Astrocyte (in vitro differentiated cells and primary cell): Measurements from ENCODE around the gene NEBL. TPM values are rescaled to one million over a fixed set of nuclear protein-coding genes. Genes with fewer than 3 reads are reported as not detected.
A peak's percentile ranks its signal among the peaks of the same experiment; 100 is the strongest.

ENCODE experiments used
- DNase-seq: peaks from one replicate; pipeline ENCODE4 v3.0.0-alpha.2; 2010; ENCODE audit warnings: low read depth
- FAIRE-seq: peaks from 2 replicates; lab custom pipeline; 2011; peaks lifted over from hg19 to GRCh38; lab: Jason Lieb, UNC
- H2AFZ ChIP-seq: 2 replicates; pipeline ENCODE4 v1.6.0; 2012; ENCODE audit warnings: low read depth, low read length, inconsistent platforms
- H3K27ac ChIP-seq: 2 replicates; pipeline ENCODE4 v1.5.1; 2011; ENCODE audit warnings: low read depth, low read length, inconsistent platforms
- H3K27me3 ChIP-seq: 2 replicates; pipeline ENCODE4 v1.6.0; 2011; ENCODE audit warnings: low read length, inconsistent platforms; ENCODE audit not compliant: insufficient read depth
- H3K36me3 ChIP-seq: 2 replicates; pipeline ENCODE4 v1.5.1; 2011; ENCODE audit warnings: low read length, inconsistent platforms; ENCODE audit not compliant: insufficient read depth
- H3K4me1 ChIP-seq: 2 replicates; pipeline ENCODE4 v1.5.1; 2011; ENCODE audit warnings: low read length, inconsistent platforms; ENCODE audit not compliant: insufficient read depth
- H3K4me2 ChIP-seq: 2 replicates; pipeline ENCODE4 v1.6.0; 2012; ENCODE audit warnings: low read length, inconsistent platforms
- H3K4me3 ChIP-seq: 2 replicates; pipeline ENCODE4 v1.5.1; 2011; ENCODE audit warnings: low read depth, mild to moderate bottlenecking, low read length, inconsistent platforms; ENCODE audit not compliant: insufficient read depth
- H3K79me2 ChIP-seq: 2 replicates; pipeline ENCODE4 v1.6.0; 2012; ENCODE audit warnings: mild to moderate bottlenecking, low read length, inconsistent platforms; ENCODE audit not compliant: insufficient read depth
- H3K9ac ChIP-seq: 2 replicates; pipeline ENCODE4 v1.6.0; 2012; ENCODE audit warnings: mild to moderate bottlenecking, low read length, inconsistent platforms
- H3K9me3 ChIP-seq: 2 replicates; pipeline ENCODE4 v1.5.1; 2012; ENCODE audit warnings: low read depth, mild to moderate bottlenecking, low read length, inconsistent platforms; ENCODE audit not compliant: insufficient read depth
- H4K20me1 ChIP-seq: 2 replicates; pipeline ENCODE4 v1.6.0; 2012; ENCODE audit warnings: low read length, inconsistent platforms; ENCODE audit not compliant: insufficient read depth
- H3K27ac Mint-ChIP-seq: one replicate; pipeline ENCODE4 v1.8.0; 2021; ENCODE audit warnings: mild to moderate bottlenecking, mixed read lengths; ENCODE audit not compliant: unreplicated experiment
- H3K27me3 Mint-ChIP-seq: one replicate; pipeline ENCODE4 v1.8.0; 2021; ENCODE audit warnings: low read depth, mixed read lengths; ENCODE audit not compliant: unreplicated experiment
- H3K36me3 Mint-ChIP-seq: one replicate; pipeline ENCODE4 v1.8.0; 2021; ENCODE audit warnings: low read depth, mixed read lengths; ENCODE audit not compliant: unreplicated experiment
- H3K4me1 Mint-ChIP-seq: one replicate; pipeline ENCODE4 v1.8.0; 2021; ENCODE audit warnings: low read depth, mixed read lengths; ENCODE audit not compliant: unreplicated experiment
- H3K4me3 Mint-ChIP-seq: one replicate; pipeline ENCODE4 v1.8.0; 2021; ENCODE audit warnings: mild to moderate bottlenecking, moderate library complexity, mixed read lengths; ENCODE audit not compliant: unreplicated experiment
- H3K9me3 Mint-ChIP-seq: one replicate; pipeline ENCODE4 v1.8.0; 2021; ENCODE audit warnings: mild to moderate bottlenecking, mixed read lengths; ENCODE audit not compliant: unreplicated experiment
- EZH2 ChIP-seq: IDR thresholded peaks from 2 replicates; pipeline ENCODE4 v1.6.1; 2012; ENCODE audit warnings: mild to moderate bottlenecking, low read length, inconsistent platforms; ENCODE audit not compliant: insufficient read depth
- total RNA-seq: library from RNA; stranded (reverse); gene quantifications from 2 replicates; pipeline ENCODE4 v1.2.1, GENCODE V29; 2021
- TF ChIP-seq, protein P1 (sequence below): IDR thresholded peaks from 2 replicates; pipeline ENCODE4 v1.5.1; 2011; ENCODE audit warnings: low read depth, mild to moderate bottlenecking, inconsistent platforms, low read length, moderate library complexity; ENCODE audit not compliant: insufficient read depth

The NEBL gene
- total RNA-seq, 1 donor from 2014 or later: 6.0 TPM

DNA sequence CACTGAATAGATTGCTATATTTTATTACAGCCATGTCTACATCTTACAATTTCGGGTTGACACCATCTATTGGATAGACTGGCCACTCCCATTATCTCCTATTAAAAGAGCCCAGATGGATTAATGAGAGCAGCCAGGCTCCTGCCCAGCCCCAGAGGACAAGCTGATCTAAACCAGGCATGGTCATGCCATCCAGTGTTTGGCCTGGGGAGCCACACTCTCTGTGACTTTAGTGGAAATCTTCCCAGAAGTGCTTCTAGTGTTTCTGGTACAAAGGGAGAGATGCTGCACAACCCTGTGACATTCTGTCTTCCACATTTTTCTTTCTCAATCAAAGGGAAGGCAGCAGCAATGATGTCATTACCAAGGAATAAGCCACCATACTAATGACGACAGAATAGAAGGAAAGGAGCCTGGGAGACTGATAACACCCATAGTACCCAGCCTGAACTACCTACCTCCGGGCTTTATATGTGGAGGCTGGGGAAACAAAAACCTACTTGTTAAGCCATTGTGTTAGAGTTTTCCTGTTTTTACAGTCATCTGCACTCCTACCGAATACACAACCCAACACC, 5.0 kb downstream of the NEBL start:
- FAIRE-seq (no peak), DNase-seq (no peak)
- Histone ChIP-seq H2AFZ (no peak overlapping the region), H3K4me3 (no peak overlapping the region), H3K9ac (no peak overlapping the region), H3K4me2 (no peak overlapping the region), H3K36me3 (no peaks in the 10 kb centered on the region), H3K9me3 (no peaks in the 10 kb centered on the region), H3K79me2 (no peaks in the 10 kb centered on the region), H3K27me3 (no peaks in the 10 kb centered on the region), H4K20me1 (no peaks in the 10 kb centered on the region), H3K27ac (peak overlapping the region; percentile 14), H3K4me1 (peaks cover 15% of the 10 kb centered on the region)
- H3K4me3 Mint-ChIP-seq: no peak overlapping the region
- peak overlapping the region; percentile 67 for H3K27ac Mint-ChIP-seq
- H3K27me3 Mint-ChIP-seq: no peaks in the 10 kb centered on the region
- H3K36me3 Mint-ChIP-seq: no peaks in the 10 kb centered on the region
- H3K4me1 Mint-ChIP-seq: peaks cover 28% of the 10 kb centered on the region
- TF ChIP-seq, protein P1, sequence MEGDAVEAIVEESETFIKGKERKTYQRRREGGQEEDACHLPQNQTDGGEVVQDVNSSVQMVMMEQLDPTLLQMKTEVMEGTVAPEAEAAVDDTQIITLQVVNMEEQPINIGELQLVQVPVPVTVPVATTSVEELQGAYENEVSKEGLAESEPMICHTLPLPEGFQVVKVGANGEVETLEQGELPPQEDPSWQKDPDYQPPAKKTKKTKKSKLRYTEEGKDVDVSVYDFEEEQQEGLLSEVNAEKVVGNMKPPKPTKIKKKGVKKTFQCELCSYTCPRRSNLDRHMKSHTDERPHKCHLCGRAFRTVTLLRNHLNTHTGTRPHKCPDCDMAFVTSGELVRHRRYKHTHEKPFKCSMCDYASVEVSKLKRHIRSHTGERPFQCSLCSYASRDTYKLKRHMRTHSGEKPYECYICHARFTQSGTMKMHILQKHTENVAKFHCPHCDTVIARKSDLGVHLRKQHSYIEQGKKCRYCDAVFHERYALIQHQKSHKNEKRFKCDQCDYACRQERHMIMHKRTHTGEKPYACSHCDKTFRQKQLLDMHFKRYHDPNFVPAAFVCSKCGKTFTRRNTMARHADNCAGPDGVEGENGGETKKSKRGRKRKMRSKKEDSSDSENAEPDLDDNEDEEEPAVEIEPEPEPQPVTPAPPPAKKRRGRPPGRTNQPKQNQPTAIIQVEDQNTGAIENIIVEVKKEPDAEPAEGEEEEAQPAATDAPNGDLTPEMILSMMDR: no peak
- TF ChIP-seq EZH2: no peak
- H3K9me3 Mint-ChIP-seq: no peaks in the 10 kb centered on the region

DNA sequence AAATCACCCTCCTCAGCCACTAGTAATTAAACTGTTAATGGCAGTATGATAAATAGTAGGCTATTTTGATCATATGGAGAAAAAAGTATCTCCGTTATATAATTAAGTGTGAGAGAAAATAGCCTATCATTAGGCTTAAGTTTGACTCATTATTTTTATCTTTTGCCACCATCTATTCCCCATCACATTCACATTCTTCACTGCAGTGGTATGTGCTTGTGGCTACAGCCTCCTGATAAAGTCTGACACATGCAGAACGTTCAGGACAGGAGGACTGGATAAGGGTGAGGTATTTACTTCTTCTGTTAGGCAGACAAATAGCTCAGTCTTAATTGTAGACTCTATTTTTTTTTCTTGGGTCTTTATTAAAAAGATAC, 5.8 kb downstream of the NEBL start:
- no peak overlapping the region for H2AFZ ChIP-seq
- H3K4me3 Mint-ChIP-seq: no peak overlapping the region
- no peak overlapping the region for H3K4me3 ChIP-seq
- peaks cover 15% of the 10 kb centered on the region for H3K4me1 ChIP-seq
- H4K20me1 ChIP-seq: no peaks in the 10 kb centered on the region
- no peak for FAIRE-seq
- H3K4me1 Mint-ChIP-seq: peaks cover 28% of the 10 kb centered on the region
- peak overlapping the region; percentile 40 for H3K4me2 ChIP-seq
- H3K27me3 ChIP-seq: no peaks in the 10 kb centered on the region
- H3K36me3 Mint-ChIP-seq: no peaks in the 10 kb centered on the region
- H3K27ac ChIP-seq: peak overlapping the region; percentile 50
- peak; percentile 94 for DNase-seq
- no peaks in the 10 kb centered on the region for H3K9me3 Mint-ChIP-seq
- TF ChIP-seq EZH2: no peak
- TF ChIP-seq, protein P1: no peak
- no peaks in the 10 kb centered on the region for H3K27me3 Mint-ChIP-seq
- no peaks in the 10 kb centered on the region for H3K79me2 ChIP-seq
- H3K9me3 ChIP-seq: no peaks in the 10 kb centered on the region
- no peaks in the 10 kb centered on the region for H3K36me3 ChIP-seq
- no peak overlapping the region for H3K9ac ChIP-seq
- H3K27ac Mint-ChIP-seq: no peak overlapping the region
